ENCODE measurements around the gene DHRS7B.
"Not testable (repeated sequence)": the region's sequence is repeated elsewhere in the genome, so short reads cannot be mapped to it uniquely, and the experiment has no call there.

Gene DHRS7B

GRCh38 chr17:21126645-21127508, at the start of gene DHRS7B:
Gene DHRS7B, plus strand, starts transcription at chr17:21126964. Its CDS starts 8 bp downstream, at chr17:21126972.
- H3K9me3 ChIP-seq, result no peaks in the 10 kb centered on the region
- H3K4me1 ChIP-seq, result peaks cover 17% of the 10 kb centered on the region
- no peaks in the 10 kb centered on the region for H3K36me3 ChIP-seq (replicated peaks)
- H3K4me3 ChIP-seq, result peak within 1 kb of the TSS; percentile 65
- H3K27me3 ChIP-seq (ENCODE audit: low read depth), result no peaks in the 10 kb centered on the region
- in situ Hi-C loops (cut with MboI; ENCODE audit: low sequenced_read_pairs), result no loop called here
- DNase-seq (ENCODE audit: low spot score in 2 of 2), result peak; percentile 92 to 98

- H3K27me3 ChIP-seq (ENCODE audit: low read depth), result no peaks in the 10 kb centered on the region; the same call in 1 of the 2 replicates
- no peaks in the 10 kb centered on the region for H3K4me1 ChIP-seq
- no peak overlapping the region for H3K4me3 ChIP-seq
- H3K36me3 ChIP-seq (replicated peaks), result no peaks in the 10 kb centered on the region
- no peak for DNase-seq (ENCODE audit: low spot score in 2 of 2)
- no peaks in the 10 kb centered on the region for H3K9me3 ChIP-seq
- in situ Hi-C loops (cut with MboI; ENCODE audit: low sequenced_read_pairs), result no loop called here
Measured at GRCh38 chr17:21077281-21077680, 49.5 kb upstream of the DHRS7B start.

GRCh38 chr17:21078016-21078780, 48.6 kb upstream of the DHRS7B start:
- Histone ChIP-seq H3K4me3 (no peak overlapping the region), H3K27me3 (ENCODE audit: low read depth) (no peaks in the 10 kb centered on the region; the same call in 1 of the 2 replicates), H3K9me3 (no peaks in the 10 kb centered on the region), H3K4me1 (no peaks in the 10 kb centered on the region), H3K36me3 (replicated peaks) (no peaks in the 10 kb centered on the region)
- in situ Hi-C loops (cut with MboI; ENCODE audit: low sequenced_read_pairs), result no loop called here
- DNase-seq (ENCODE audit: low spot score in 2 of 2), result no peak

- Histone ChIP-seq H3K4me3 (no peak overlapping the region), H3K36me3 (replicated peaks) (no peaks in the 10 kb centered on the region), H3K4me1 (no peaks in the 10 kb centered on the region), H3K27me3 (ENCODE audit: low read depth) (no peaks in the 10 kb centered on the region; the same call in 1 of the 2 replicates), H3K9me3 (no peaks in the 10 kb centered on the region)
- in situ Hi-C loops (cut with MboI; ENCODE audit: low sequenced_read_pairs), result no loop called here
- no peak for DNase-seq (ENCODE audit: low spot score in 2 of 2)
Measured at GRCh38 chr17:21079196-21079595, 47.6 kb upstream of the DHRS7B start.

- no peaks in the 10 kb centered on the region for H3K4me1 ChIP-seq
- H3K4me3 ChIP-seq, result no peak overlapping the region
- no peaks in the 10 kb centered on the region for H3K36me3 ChIP-seq (replicated peaks)
- DNase-seq (ENCODE audit: low spot score in 2 of 2), result no peak
- no peaks in the 10 kb centered on the region for H3K9me3 ChIP-seq
- in situ Hi-C loops (cut with MboI; ENCODE audit: low sequenced_read_pairs), result no loop called here
- no peaks in the 10 kb centered on the region; the same call in 1 of the 2 replicates for H3K27me3 ChIP-seq (ENCODE audit: low read depth)
Measured at GRCh38 chr17:21082001-21082436, 44.7 kb upstream of the DHRS7B start.

- H3K4me1 ChIP-seq; in situ Hi-C loops (cut with MboI; ENCODE audit: low sequenced_read_pairs); H3K36me3 ChIP-seq (replicated peaks); H3K9me3 ChIP-seq; H3K4me3 ChIP-seq; DNase-seq (ENCODE audit: low spot score in 2 of 2); H3K27me3 ChIP-seq (ENCODE audit: low read depth): not testable (repeated sequence)
Measured at GRCh38 chr17:21085280-21085679, 41.5 kb upstream of the DHRS7B start.

GRCh38 chr17:21085707-21086106, 41.1 kb upstream of the DHRS7B start:
- H3K27me3 ChIP-seq (ENCODE audit: low read depth), result no peaks in the 10 kb centered on the region
- H3K4me3 ChIP-seq, result no peak overlapping the region
- no peaks in the 10 kb centered on the region for H3K9me3 ChIP-seq
- in situ Hi-C loops (cut with MboI; ENCODE audit: low sequenced_read_pairs), result no loop called here
- no peaks in the 10 kb centered on the region for H3K4me1 ChIP-seq
- no peak for DNase-seq (ENCODE audit: low spot score in 2 of 2)
- H3K36me3 ChIP-seq (replicated peaks), result no peaks in the 10 kb centered on the region

- Histone ChIP-seq H3K4me3 (no peak overlapping the region), H3K4me1 (no peaks in the 10 kb centered on the region; the same call in 1 of the 2 replicates), H3K36me3 (replicated peaks) (no peaks in the 10 kb centered on the region), H3K9me3 (no peaks in the 10 kb centered on the region), H3K27me3 (ENCODE audit: low read depth) (no peaks in the 10 kb centered on the region)
- in situ Hi-C loops (cut with MboI; ENCODE audit: low sequenced_read_pairs), result no loop called here
- no peak for DNase-seq (ENCODE audit: low spot score in 2 of 2)
Measured at GRCh38 chr17:21089145-21089544, 37.6 kb upstream of the DHRS7B start.

- in situ Hi-C loops (cut with MboI; ENCODE audit: low sequenced_read_pairs), result no loop called here
- H3K36me3 ChIP-seq (replicated peaks), result no peaks in the 10 kb centered on the region
- no peaks in the 10 kb centered on the region for H3K27me3 ChIP-seq (ENCODE audit: low read depth)
Measured at GRCh38 chr17:21089933-21090901, 36.5 kb upstream of the DHRS7B start.

GRCh38 chr17:21090902-21091618, 35.7 kb upstream of the DHRS7B start:
- in situ Hi-C loops (cut with MboI; ENCODE audit: low sequenced_read_pairs), result no loop called here
- H3K4me3 ChIP-seq, result no peak overlapping the region
- no peaks in the 10 kb centered on the region for H3K27me3 ChIP-seq (ENCODE audit: low read depth)
- H3K9me3 ChIP-seq, result no peaks in the 10 kb centered on the region
- no peaks in the 10 kb centered on the region; the same call in 1 of the 2 replicates for H3K4me1 ChIP-seq
- no peaks in the 10 kb centered on the region for H3K36me3 ChIP-seq (replicated peaks)
- no peak for DNase-seq (ENCODE audit: low spot score in 2 of 2)

More at GRCh38 chr17:21089933-21090901, 36.5 kb upstream of the DHRS7B start:
- Histone ChIP-seq H3K4me3 (no peak overlapping the region), H3K4me1 (no peaks in the 10 kb centered on the region; the same call in 1 of the 2 replicates), H3K9me3 (no peaks in the 10 kb centered on the region)
- DNase-seq (ENCODE audit: low spot score in 2 of 2), result no peak

- peaks cover 4% of the 10 kb centered on the region for H3K4me1 ChIP-seq
- H3K36me3 ChIP-seq (replicated peaks), result no peaks in the 10 kb centered on the region
- H3K27me3 ChIP-seq (ENCODE audit: low read depth), result no peaks in the 10 kb centered on the region
- in situ Hi-C loops (cut with MboI; ENCODE audit: low sequenced_read_pairs), result no loop called here
- no peaks in the 10 kb centered on the region for H3K9me3 ChIP-seq
- no peak for DNase-seq (ENCODE audit: low spot score in 2 of 2)
- H3K4me3 ChIP-seq, result no peak overlapping the region
Measured at GRCh38 chr17:21094298-21094704, 32.5 kb upstream of the DHRS7B start.

- no peaks in the 10 kb centered on the region for H3K27me3 ChIP-seq (ENCODE audit: low read depth)
- H3K9me3 ChIP-seq, result no peaks in the 10 kb centered on the region
- H3K36me3 ChIP-seq (replicated peaks), result no peaks in the 10 kb centered on the region
- H3K4me3 ChIP-seq, result no peak overlapping the region
- peaks cover 4% of the 10 kb centered on the region for H3K4me1 ChIP-seq
- in situ Hi-C loops (cut with MboI; ENCODE audit: low sequenced_read_pairs), result no loop called here
- no peak for DNase-seq (ENCODE audit: low spot score in 2 of 2)
Measured at GRCh38 chr17:21095735-21096134, 31.0 kb upstream of the DHRS7B start.

GRCh38 chr17:21096874-21097273, 29.9 kb upstream of the DHRS7B start:
- no peaks in the 10 kb centered on the region for H3K9me3 ChIP-seq
- in situ Hi-C loops (cut with MboI; ENCODE audit: low sequenced_read_pairs), result no loop called here
- no peak overlapping the region for H3K4me3 ChIP-seq
- H3K36me3 ChIP-seq (replicated peaks), result no peaks in the 10 kb centered on the region
- H3K4me1 ChIP-seq, result peaks cover 4% of the 10 kb centered on the region
- DNase-seq (ENCODE audit: low spot score in 2 of 2), result no peak
- H3K27me3 ChIP-seq (ENCODE audit: low read depth), result no peaks in the 10 kb centered on the region
